BE2C (cell line): ENCODE measurements around the gene SNHG17.
A peak's percentile ranks its signal among the peaks of the same experiment; 100 is the strongest.
"Not testable (repeated sequence)": the region's sequence is repeated elsewhere in the genome, so short reads cannot be mapped to it uniquely, and the experiment has no call there.

Experiments
- DNase-seq: peaks from one replicate; pipeline ENCODE4 v3.0.0-alpha.2; 2020
- H3K27me3 ChIP-seq: fragments of 250-450 bp; sonication (Bioruptor Pico); 2 replicates; pipeline ENCODE4 v1.5.1; 2020; ENCODE audit warnings: mild to moderate bottlenecking
- H3K36me3 ChIP-seq: fragments of 250-450 bp; sonication (Bioruptor Pico); 2 replicates; pipeline ENCODE4 v1.5.1; 2020; ENCODE audit warnings: mild to moderate bottlenecking
- H3K4me1 ChIP-seq: fragments of 250-450 bp; sonication (Bioruptor Pico); 2 replicates; pipeline ENCODE4 v1.5.1; 2020
- H3K4me3 ChIP-seq: 2 replicates; pipeline ENCODE4 v1.5.1; 2011; ENCODE audit warnings: low read depth, low read length
- H3K9me3 ChIP-seq: fragments of 250-450 bp; sonication (Bioruptor Pico); 2 replicates; pipeline ENCODE4 v1.5.1; 2020
- CTCF ChIP-seq: IDR thresholded peaks from 2 replicates; pipeline ENCODE4 v1.5.1; 2012; ENCODE audit warnings: mild to moderate bottlenecking, low read depth, low read length

The SNHG17 gene

GRCh38 chr20:38445381-38445796, 10.3 kb upstream of the SNHG17 start:
- no peaks in the 10 kb centered on the region for H3K4me1 ChIP-seq
- H3K36me3 ChIP-seq = peaks cover 10% of the 10 kb centered on the region
- H3K4me3 ChIP-seq = no peak overlapping the region
- DNase-seq = no peak
- TF ChIP-seq CTCF = no peak
- H3K9me3 ChIP-seq = no peaks in the 10 kb centered on the region
- H3K27me3 ChIP-seq = no peaks in the 10 kb centered on the region

GRCh38 chr20:38441916-38442315, 6.8 kb upstream of the SNHG17 start:
- no peak for TF ChIP-seq CTCF
- no peaks in the 10 kb centered on the region for H3K9me3 ChIP-seq
- H3K4me1 ChIP-seq = no peaks in the 10 kb centered on the region
- no peak overlapping the region for H3K4me3 ChIP-seq
- no peak for DNase-seq
- H3K27me3 ChIP-seq = no peaks in the 10 kb centered on the region
- H3K36me3 ChIP-seq = no peaks in the 10 kb centered on the region

- H3K4me3 ChIP-seq, H3K9me3 ChIP-seq: not testable (repeated sequence)
These were observed 6.0 kb upstream of the SNHG17 start for GRCh38 chr20:38441110-38441509.

GRCh38 chr20:38437796-38438195, 2.7 kb upstream of the SNHG17 start:
- Histone ChIP-seq H3K4me3 (no peak overlapping the region), H3K9me3 (no peaks in the 10 kb centered on the region), H3K4me1 (no peaks in the 10 kb centered on the region; the same call in 1 of the 2 replicates), H3K36me3 (peaks cover 22% of the 10 kb centered on the region), H3K27me3 (no peaks in the 10 kb centered on the region)
- DNase-seq = no peak
- TF ChIP-seq CTCF = no peak

More at GRCh38 chr20:38441110-38441509, 6.0 kb upstream of the SNHG17 start:
- H3K27me3 ChIP-seq, H3K36me3 ChIP-seq, H3K4me1 ChIP-seq, DNase-seq: not testable (repeated sequence)

GRCh38 chr20:38435555-38435939, 419 bp upstream of the SNHG17 start:
- no peak overlapping the region for H3K4me3 ChIP-seq
- no peaks in the 10 kb centered on the region; the same call in 1 of the 2 replicates for H3K4me1 ChIP-seq
- H3K9me3 ChIP-seq = no peaks in the 10 kb centered on the region
- DNase-seq = no peak
- H3K27me3 ChIP-seq = no peaks in the 10 kb centered on the region
- peaks cover 45% of the 10 kb centered on the region for H3K36me3 ChIP-seq
- TF ChIP-seq CTCF = no peak

GRCh38 chr20:38434301-38434741, 807 bp downstream of the SNHG17 start:
- H3K4me3 ChIP-seq = peak overlapping the region; percentile 100
- peaks cover 57% of the 10 kb centered on the region for H3K36me3 ChIP-seq
- no peaks in the 10 kb centered on the region; the same call in 1 of the 2 replicates for H3K4me1 ChIP-seq
- no peak for DNase-seq
- H3K9me3 ChIP-seq = no peaks in the 10 kb centered on the region
- no peak for TF ChIP-seq CTCF
- H3K27me3 ChIP-seq = no peaks in the 10 kb centered on the region
